ENCODE results near the gene WBP4.
"Not testable (repeated sequence)": the region's sequence is repeated elsewhere in the genome, so short reads cannot be mapped to it uniquely, and the experiment has no call there.

WBP4 gene

DNA sequence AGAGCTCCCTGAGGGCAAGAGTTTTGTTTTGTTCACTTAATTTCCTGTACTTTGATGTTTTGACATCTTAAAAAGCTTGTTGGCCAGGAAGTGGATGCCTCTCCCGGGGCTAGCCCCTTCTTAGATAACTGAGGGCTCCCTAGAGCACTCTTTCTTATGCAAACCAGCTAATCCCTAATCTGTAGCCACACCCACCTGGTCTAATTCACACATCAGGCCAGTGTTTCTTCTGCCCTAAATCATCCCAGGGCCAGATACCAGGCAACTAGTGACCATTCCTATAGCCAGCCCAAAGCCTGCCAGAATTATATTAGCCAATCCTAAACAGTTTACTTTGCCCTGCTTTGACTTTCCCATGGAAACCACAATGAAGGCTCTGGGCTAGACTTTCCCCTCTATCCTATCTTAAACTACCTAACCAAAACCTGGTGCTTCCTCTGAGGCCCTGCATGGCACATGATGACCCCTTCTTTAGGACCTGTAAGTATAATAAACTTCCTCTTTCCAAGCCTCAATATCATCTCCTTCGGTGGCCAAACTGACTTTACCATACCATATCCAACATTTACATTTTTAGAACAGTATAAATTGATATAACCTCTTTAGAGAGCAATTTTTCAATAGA, 24.8 kb downstream of the WBP4 start:
- no peak for DNase-seq

DNA sequence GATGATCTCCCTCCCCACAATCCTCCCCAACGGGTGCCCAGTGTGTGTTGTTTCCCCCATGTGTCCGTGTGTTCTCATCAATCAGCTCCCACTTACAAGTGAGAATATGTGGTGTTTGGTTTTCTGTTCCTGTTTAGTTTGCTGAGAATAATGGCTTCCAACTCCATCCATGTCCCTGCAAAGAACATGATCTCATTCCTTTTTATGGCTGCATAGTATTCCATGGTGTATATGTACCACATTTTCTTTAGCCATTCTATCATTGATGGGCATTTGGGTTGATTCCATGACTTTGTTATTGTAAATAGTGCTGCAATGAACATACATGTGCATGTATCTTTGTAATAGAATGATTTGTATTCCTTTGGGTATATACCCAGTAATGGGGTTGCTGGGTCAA, 34.4 kb downstream of the WBP4 start:
- DNase-seq, result not testable (repeated sequence)

- DNase-seq, result no peak
Observed at GRCh38 chr13:41098761-41099160, 37.5 kb downstream of the WBP4 start.

DNA sequence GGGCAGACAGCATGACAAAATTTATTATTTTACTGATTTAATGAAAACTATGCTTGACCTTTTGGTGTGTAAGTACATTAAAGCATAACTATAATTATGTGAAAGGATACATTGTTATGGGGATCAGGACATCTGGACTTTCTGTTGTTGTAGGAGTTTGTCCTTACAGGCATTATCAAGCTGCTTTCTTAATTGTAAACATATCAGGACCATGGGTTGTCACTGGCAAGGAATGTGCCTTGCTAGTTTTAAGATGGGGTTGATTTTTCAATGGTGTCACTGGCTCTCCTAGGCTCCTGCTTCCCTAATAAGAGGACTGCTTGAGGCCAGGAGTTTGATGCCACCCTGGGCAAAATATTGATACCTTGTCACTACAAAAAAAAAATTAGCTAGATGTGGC, 38.7 kb downstream of the WBP4 start:
- no peak for DNase-seq

DNA sequence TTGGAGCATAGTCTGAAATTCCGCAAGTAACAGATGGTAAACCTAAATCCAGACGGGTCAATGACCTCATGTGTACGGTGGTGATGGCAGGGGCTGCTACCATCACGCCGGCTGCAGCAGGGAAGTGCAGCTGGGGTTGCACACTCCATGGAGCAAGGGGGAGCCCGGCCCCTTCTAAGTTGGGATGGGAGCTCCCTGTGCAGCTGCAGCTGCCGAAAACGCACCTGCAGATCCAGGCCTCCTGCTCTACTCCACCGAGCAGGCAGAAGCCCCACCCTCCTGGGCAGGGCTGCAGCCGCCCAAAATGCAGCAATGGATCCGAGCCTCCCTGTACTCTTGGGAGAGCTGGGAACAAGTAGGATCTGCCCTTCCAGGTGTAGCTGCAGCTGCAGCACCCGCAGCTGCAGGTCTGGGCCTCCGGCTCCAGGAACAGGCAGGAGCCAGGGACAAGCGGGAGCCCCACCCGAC, 45.8 kb downstream of the WBP4 start:
- no peak for DNase-seq

DNA sequence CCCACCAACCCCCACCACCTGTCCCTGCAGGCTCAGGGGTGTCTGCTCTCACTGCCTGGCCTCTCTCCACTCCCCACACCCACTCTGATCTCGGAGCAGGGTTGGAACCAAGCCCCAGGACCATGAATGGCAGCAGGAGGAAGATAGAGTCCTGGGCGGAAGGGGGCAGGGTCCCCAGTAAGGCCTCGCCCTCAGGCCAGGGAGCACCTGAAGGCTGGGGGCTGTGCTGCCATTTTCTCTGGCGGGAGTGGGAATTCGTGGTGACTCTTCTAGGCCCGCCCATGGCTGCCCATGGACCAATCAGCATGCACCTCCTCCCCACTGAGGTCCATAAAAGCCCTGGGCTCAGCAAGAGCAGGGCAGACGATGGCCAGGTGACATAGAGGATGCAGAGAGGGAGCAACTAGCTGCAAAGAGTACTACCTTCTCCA, 46.3 kb downstream of the WBP4 start:
- no peak for DNase-seq

- no peak for DNase-seq
Observed at GRCh38 chr13:41111454-41111853, 50.1 kb downstream of the WBP4 start.

DNA sequence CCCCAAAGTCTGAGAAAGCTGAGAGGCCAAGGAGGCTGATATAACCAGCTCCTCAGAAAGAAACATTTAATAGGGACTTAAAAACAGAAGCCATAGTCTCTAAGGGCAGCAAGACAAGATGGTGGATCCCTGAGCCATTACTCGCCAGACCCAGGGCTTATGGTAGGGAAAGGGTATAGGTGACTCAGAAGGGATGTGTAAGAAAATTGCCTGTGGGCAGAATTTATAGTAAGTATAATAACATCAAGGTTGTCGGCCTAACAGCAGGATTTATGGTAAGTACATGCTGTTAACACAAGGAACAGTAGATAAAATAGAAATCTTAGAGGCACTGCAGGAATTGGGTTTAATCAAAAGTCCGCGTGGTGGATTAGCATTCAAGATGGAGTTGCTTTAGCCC, 56.6 kb downstream of the WBP4 start:
- DNase-seq, result no peak

DNA sequence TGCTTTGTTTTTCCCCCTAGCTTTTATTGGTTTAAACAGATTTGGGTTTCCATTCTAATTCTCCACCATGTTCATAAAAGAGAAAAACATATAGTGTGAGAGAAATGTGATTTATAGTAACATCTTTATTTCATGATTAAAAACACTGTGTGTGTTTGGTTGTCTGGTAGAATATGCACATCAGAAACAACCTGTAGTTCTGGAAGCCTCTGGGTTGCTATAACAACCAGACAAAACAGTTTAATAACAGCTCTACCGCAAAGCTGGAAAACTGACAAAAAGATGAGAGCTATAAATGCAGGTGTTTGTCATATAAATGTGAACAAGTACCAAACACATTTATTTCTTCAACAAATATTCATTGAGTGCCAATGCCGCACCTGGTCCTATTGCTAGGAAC, 61.5 kb downstream of the WBP4 start:
- DNase-seq, result no peak

DNA sequence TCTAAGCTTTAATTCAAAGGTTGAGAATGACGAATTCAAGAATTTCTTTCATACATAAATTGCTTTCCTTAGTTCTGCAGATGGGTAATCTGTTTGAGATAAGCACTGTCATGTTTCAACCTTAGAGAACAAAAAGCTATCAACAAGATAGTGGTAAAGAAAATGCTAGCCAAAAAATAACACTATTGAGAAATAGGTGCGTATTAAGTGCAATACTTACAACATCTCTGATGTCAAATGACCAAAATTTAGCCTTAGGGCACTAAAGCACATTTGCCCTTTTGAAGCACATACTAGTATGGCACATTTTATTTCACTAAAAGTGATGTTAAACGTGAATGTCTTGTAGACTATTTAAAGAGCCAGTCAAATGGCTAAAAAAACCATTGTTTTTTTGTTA, 66.4 kb downstream of the WBP4 start:
- DNase-seq, result no peak

DNA sequence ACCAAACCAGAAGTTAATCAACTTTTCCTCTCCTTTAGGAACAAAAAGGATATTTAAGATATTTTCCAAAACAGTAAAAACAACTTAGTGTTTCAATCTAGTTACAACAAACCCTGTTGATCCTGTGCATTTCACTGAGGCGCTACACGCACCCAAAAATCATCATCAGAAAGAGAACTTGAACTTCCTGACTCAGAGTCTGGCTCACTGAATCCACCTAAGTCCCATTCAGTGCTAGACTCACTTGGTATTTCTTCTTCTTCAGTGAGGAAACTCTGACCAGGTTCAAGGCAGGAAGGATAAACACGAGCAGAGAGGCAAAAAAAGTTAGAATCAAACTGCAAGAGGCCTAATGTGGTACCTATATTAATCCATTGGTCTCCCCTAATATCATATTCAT, 69.0 kb downstream of the WBP4 start:
- no peak for DNase-seq

- DNase-seq, result not testable (repeated sequence)
Observed at GRCh38 chr13:41131189-41131588, 69.9 kb downstream of the WBP4 start.

DNA sequence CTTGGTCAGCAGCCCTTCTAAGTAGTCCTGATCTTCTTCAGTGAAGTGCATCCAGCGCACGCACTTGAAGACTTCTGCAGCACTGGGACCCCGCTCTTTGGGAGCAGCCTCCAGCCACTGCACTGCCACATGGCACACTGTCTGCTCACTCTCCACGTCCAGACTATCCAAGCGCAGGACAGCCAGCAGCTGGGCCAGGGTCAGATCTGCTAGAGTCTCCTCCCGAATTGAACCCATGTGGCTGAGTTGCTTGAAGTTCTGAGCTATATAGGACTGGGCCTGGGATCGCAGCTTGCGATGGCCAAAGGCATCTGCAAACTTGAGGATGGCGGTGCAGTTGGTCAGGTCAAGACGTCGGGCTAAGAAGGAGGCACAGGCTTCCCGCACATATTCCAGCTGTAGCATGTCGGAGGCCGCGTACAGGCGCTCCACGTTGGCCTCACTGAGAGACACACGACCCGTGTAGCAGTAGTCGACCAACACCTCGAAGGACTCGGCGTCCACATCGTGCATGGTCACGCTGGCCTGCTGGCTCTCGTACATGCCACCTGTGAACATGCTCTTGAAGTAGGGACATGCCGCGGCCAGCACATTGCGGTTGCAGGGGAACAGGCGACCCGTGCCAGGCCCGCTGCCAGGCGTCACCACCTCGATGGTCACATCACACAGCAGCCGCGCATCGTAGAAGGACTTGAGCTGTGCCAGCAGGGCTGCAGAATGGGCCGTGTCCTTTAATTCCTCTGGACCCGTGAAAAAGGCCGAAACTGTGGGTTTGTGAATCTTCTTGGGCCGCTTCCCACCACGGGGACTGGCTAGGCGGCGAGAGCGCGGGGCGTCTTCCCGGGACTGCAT, 70.6 kb downstream of the WBP4 start:
- not testable (repeated sequence) for DNase-seq

DNA sequence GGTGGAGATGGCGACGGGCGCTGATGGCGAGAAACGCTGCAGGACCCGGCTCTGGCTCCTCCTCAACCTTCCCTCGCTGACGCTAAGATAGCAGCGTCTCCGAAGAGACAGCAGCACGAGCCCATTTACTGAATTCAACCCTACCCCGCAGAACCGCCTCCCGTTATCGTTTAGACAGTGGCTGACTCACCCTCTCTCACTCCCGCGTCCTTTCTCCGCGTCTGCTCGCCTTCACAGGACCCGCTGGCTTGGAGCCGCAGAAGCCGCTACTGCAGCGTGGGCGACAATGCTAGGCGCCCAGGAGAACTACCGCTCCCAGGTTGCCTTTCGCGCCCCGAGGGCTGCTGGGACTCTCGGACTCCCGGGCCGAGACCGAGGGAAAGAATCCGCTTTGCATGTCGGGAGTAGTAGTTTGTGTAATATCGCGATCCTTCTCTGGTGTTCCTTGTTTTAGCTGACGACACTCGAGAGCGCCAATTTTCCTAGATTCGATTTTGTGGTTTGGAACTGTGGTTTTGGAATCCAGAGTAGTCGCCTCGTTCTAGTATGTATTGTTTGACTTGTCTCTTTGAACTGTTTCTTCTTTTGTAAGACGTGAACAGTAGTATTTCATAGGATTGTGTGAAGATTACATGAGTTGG, 71.3 kb downstream of the WBP4 start, which contains the start of gene KBTBD6:
Gene KBTBD6 (minus strand): TSS at position 291 of the 641 bp plus-strand sequence. CDS start 291 bp downstream, outside the sequence.
- DNase-seq, result peak; percentile 97
